DOHH2 (cell line): Measurements from ENCODE around the gene BRD8.
A peak's percentile ranks its signal among the peaks of the same experiment; 100 is the strongest.

Experiments
- H3F3A ChIP-seq: fragments of 200-600 bp; sonication (generic), shearing (Covaris generic); 2 replicates; pipeline ENCODE4 v1.6.0; 2016; ENCODE audit warnings: antibody characterized with exemption, mild to moderate bottlenecking; ENCODE audit not compliant: control insufficient read depth, insufficient read depth
- H3K27ac ChIP-seq: fragments of 200-600 bp; sonication (generic); 2 replicates; pipeline ENCODE4 v1.5.1; 2014; ENCODE audit warnings: low read depth, mild to moderate bottlenecking, low read length, moderate library complexity
- H3K27me3 ChIP-seq: fragments of 200-600 bp; sonication (generic); 2 replicates; pipeline ENCODE4 v1.6.1; 2014; ENCODE audit warnings: mild to moderate bottlenecking, low read length, mixed read lengths; ENCODE audit not compliant: control insufficient read depth
- H3K36me3 ChIP-seq: fragments of 200-600 bp; sonication (generic); 2 replicates; pipeline ENCODE4 v1.6.1; 2014; ENCODE audit warnings: mild to moderate bottlenecking, low read length, moderate library complexity, mixed read lengths; ENCODE audit not compliant: control insufficient read depth
- H3K4me1 ChIP-seq: fragments of 200-600 bp; sonication (generic); 2 replicates; pipeline ENCODE4 v1.6.1; 2014; ENCODE audit warnings: mild to moderate bottlenecking, low read length, mixed read lengths; ENCODE audit not compliant: control insufficient read depth
- H3K4me2 ChIP-seq: fragments of 200-600 bp; sonication (generic); 2 replicates; pipeline ENCODE4 v1.6.0; 2014; ENCODE audit warnings: mild to moderate bottlenecking, low read length, moderate library complexity
- H3K4me3 ChIP-seq: fragments of 200-600 bp; sonication (generic); 2 replicates; pipeline ENCODE4 v1.5.1; 2014; ENCODE audit warnings: mild to moderate bottlenecking, low read length, mixed read lengths
- H3K79me2 ChIP-seq: fragments of 200-600 bp; sonication (generic); 2 replicates; pipeline ENCODE4 v1.6.1; 2014; ENCODE audit warnings: mild to moderate bottlenecking, low read length, mixed read lengths; ENCODE audit not compliant: control insufficient read depth
- H3K9me2 ChIP-seq: fragments of 200-600 bp; sonication (generic); replicated peaks from 2 replicates; pipeline ENCODE4 v1.6.1; 2014; ENCODE audit warnings: mild to moderate bottlenecking, low read length, mixed read lengths; ENCODE audit not compliant: control insufficient read depth
- H3K9me3 ChIP-seq: fragments of 200-600 bp; sonication (generic); 2 replicates; pipeline ENCODE4 v1.6.1; 2014; ENCODE audit warnings: antibody characterized with exemption, low read length, mixed read lengths; ENCODE audit not compliant: control insufficient read depth, insufficient read depth
- H4K20me1 ChIP-seq: fragments of 200-600 bp; sonication (generic); 2 replicates; pipeline ENCODE4 v1.6.0; 2014; ENCODE audit warnings: low read depth, mild to moderate bottlenecking, antibody characterized with exemption, low read length, moderate library complexity; ENCODE audit not compliant: control insufficient read depth, insufficient read depth
- EZH2phosphoT487 ChIP-seq: fragments of 200-600 bp; sonication (generic); IDR thresholded peaks from 2 replicates; pipeline ENCODE4 v1.6.1; 2017; ENCODE audit warnings: borderline replicate concordance, mild to moderate bottlenecking, antibody characterized with exemption, low read length, moderate library complexity, mixed read lengths
- TF ChIP-seq, protein P1 (sequence below): fragments of 200-600 bp; sonication (generic); IDR thresholded peaks from one replicate; pipeline ENCODE4 v1.5.1; 2014; ENCODE audit warnings: antibody characterized with exemption, mild to moderate bottlenecking, low read depth, low read length; ENCODE audit not compliant: poor library complexity, severe bottlenecking

Gene BRD8

DNA sequence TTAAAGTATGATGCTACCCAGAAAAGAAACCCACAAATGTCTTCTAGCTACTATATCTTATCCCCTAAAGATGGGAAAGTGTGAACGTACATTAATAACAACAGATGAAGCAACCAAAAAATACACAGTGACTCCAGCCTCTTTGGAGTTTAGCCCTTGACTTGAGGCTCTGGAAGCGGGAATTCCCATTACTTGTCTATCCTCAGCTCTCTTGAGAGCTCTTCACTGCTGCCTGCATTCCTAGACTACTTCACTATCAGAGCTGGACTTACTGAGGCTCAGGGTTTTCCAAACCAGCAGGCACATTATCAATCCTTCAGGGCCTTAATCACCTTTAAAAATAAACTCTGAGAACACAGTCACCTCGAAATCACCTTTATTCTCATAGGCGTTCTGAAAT lies 38.2 kb downstream of the BRD8 start:
- Histone ChIP-seq H3K9me2 (no peaks in the 10 kb centered on the region), H3K4me3 (no peak overlapping the region), H3K9me3 (0 out of 2 replicates have a peak, but pooled peaks cover 3% of the 10 kb centered on the region), H3K27me3 (no peaks in the 10 kb centered on the region), H3F3A (no peaks in the 10 kb centered on the region; the same call in 1 of the 2 replicates), H3K4me2 (no peak overlapping the region), H3K4me1 (peaks cover 9% of the 10 kb centered on the region), H4K20me1 (no peaks in the 10 kb centered on the region), H3K79me2 (no peaks in the 10 kb centered on the region), H3K36me3 (no peaks in the 10 kb centered on the region), H3K27ac (no peak overlapping the region)
- TF ChIP-seq EZH2phosphoT487: no peak
- TF ChIP-seq, protein P1, sequence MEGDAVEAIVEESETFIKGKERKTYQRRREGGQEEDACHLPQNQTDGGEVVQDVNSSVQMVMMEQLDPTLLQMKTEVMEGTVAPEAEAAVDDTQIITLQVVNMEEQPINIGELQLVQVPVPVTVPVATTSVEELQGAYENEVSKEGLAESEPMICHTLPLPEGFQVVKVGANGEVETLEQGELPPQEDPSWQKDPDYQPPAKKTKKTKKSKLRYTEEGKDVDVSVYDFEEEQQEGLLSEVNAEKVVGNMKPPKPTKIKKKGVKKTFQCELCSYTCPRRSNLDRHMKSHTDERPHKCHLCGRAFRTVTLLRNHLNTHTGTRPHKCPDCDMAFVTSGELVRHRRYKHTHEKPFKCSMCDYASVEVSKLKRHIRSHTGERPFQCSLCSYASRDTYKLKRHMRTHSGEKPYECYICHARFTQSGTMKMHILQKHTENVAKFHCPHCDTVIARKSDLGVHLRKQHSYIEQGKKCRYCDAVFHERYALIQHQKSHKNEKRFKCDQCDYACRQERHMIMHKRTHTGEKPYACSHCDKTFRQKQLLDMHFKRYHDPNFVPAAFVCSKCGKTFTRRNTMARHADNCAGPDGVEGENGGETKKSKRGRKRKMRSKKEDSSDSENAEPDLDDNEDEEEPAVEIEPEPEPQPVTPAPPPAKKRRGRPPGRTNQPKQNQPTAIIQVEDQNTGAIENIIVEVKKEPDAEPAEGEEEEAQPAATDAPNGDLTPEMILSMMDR: no peak

DNA sequence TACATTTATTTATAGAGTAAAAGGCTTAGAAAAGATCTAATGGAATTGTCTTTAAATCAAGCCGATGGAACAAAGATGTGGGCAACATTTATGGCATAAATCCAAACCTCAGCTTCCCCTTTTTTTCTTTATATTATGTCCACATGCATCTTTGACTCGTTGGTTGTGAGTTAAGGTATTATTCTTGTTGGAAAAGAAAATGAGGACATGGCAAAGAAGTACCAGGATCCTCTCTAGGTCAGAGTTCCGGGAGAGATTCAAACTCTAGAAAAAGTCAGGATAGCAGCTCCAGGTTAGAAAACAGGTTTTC lies 38.7 kb downstream of the BRD8 start:
- Histone ChIP-seq H3K4me3 (no peak overlapping the region), H3K4me1 (peaks cover 9% of the 10 kb centered on the region), H3F3A (no peaks in the 10 kb centered on the region), H3K9me2 (no peaks in the 10 kb centered on the region), H4K20me1 (no peaks in the 10 kb centered on the region), H3K9me3 (0 out of 2 replicates have a peak, but pooled peaks cover 3% of the 10 kb centered on the region), H3K27ac (no peak overlapping the region), H3K4me2 (no peak overlapping the region; the same call in 1 of the 2 replicates), H3K79me2 (no peaks in the 10 kb centered on the region), H3K36me3 (no peaks in the 10 kb centered on the region), H3K27me3 (no peaks in the 10 kb centered on the region)
- no peak for TF ChIP-seq EZH2phosphoT487
- TF ChIP-seq, protein P1: no peak

DNA sequence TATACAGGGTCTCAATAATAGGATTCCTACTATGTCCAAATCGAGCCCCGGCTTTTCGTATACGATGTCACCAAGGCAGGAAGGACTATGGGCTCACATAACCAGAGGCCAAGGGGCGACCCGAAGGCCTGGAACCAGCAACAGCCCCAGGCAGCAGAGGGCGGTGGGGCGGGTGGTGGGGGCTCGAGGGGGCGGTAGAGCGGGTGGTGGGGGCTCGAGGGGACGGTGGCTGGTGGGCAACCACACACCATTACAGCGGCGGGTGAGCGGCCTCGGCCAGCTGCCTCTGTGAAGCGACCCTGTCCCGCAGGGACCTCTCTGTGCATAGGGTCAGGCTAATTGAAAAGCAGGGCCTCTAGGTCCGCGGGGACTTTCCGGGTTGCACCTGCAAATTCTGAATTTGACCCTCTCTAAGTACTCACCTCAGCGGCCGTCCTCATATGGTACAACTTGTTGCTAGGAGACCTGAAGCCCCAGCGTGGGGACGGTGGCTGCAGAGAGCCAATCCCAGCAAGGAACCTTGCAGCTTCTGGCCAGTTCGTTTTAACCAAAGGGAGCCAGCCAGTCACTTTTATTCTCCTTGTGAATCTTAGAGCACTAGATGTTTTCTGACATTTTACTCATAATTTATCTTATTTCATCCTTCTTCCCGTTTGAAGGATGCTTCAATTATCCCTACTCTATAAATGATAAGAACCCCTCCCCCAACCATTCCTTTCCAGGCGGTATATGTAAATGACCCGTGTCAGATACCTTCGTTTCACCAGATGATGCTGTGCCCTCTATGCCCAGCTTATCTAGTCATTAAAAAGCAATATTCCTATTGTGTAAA lies 39.3 kb downstream of the BRD8 start, which contains the start of gene NME5:
Gene NME5 (minus strand): TSS at position 480 of the 832 bp plus-strand sequence. CDS start 648 bp downstream, outside the sequence.
- H3K79me2 ChIP-seq: no peaks in the 10 kb centered on the region
- H3F3A ChIP-seq: no peaks in the 10 kb centered on the region
- no peaks in the 10 kb centered on the region for H4K20me1 ChIP-seq
- peaks cover 9% of the 10 kb centered on the region for H3K4me1 ChIP-seq
- H3K9me2 ChIP-seq: no peaks in the 10 kb centered on the region
- H3K4me3 ChIP-seq: peak within 1 kb of the TSS; percentile 23; the same call in 1 of the 2 replicates
- H3K4me2 ChIP-seq: peak within 1 kb of the TSS; percentile 35
- no peaks in the 10 kb centered on the region for H3K27me3 ChIP-seq
- H3K27ac ChIP-seq: no peak within 1 kb of the TSS
- no peak for TF ChIP-seq EZH2phosphoT487
- TF ChIP-seq, protein P1: no peak
- 0 out of 2 replicates have a peak, but pooled peaks cover 3% of the 10 kb centered on the region for H3K9me3 ChIP-seq
- no peaks in the 10 kb centered on the region for H3K36me3 ChIP-seq
